ENCODE results near the gene ZNF471. TPM values are rescaled to one million over a fixed set of nuclear protein-coding genes. Genes with fewer than 3 reads are reported as not detected.

Gene ZNF471
- total RNA-seq, 1 donor from 2014 or later, result 7.6 TPM

GRCh38 chr19:56538254-56538760 lies 30.7 kb downstream of the ZNF471 start:
- no peaks in the 10 kb centered on the region for H3K36me3 ChIP-seq
- peak overlapping the region; percentile 94 for H3K27ac ChIP-seq
- H3K9me3 ChIP-seq, result peaks cover 82% of the 10 kb centered on the region
- no peaks in the 10 kb centered on the region for H3K27me3 ChIP-seq (ENCODE audit: low read depth)
- peaks cover 16% of the 10 kb centered on the region for H3K4me1 ChIP-seq
- TF ChIP-seq, protein P1, sequence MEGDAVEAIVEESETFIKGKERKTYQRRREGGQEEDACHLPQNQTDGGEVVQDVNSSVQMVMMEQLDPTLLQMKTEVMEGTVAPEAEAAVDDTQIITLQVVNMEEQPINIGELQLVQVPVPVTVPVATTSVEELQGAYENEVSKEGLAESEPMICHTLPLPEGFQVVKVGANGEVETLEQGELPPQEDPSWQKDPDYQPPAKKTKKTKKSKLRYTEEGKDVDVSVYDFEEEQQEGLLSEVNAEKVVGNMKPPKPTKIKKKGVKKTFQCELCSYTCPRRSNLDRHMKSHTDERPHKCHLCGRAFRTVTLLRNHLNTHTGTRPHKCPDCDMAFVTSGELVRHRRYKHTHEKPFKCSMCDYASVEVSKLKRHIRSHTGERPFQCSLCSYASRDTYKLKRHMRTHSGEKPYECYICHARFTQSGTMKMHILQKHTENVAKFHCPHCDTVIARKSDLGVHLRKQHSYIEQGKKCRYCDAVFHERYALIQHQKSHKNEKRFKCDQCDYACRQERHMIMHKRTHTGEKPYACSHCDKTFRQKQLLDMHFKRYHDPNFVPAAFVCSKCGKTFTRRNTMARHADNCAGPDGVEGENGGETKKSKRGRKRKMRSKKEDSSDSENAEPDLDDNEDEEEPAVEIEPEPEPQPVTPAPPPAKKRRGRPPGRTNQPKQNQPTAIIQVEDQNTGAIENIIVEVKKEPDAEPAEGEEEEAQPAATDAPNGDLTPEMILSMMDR (IDR thresholded peaks at IDR 0.05), result no peak
- peak overlapping the region; percentile 78 for H3K4me3 ChIP-seq
- DNase-seq (peak; percentile 92), ATAC-seq (peak; percentile 98 to 99)
- intact Hi-C loops (cut with DNase I), result no loop called here

DNA sequence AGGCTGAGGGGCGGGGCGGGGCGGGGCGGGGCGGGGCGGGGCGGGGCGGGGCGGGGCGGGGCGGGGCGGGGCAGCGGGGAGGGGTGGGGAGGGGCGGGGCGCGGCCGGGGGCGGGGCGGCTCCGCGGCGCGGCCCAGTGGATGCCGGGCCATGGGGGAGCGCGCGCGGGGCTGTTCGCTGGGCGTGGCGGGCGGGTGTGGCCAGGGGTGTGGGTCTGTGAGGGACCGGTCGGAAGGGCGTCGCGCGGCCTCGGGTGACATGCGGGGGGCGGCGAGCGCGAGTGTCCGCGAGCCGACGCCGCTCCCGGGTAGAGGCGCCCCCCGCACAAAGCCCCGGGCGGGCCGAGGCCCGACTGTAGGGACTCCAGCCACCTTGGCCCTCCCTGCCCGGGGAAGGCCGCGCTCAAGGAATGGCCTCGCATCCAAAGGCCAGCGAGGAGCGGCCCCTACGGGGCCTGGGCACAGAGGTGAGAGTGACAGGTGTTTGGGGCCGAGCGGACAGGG lies 31.2 kb downstream of the ZNF471 start, which contains the start of gene ZFP28:
Gene ZFP28 (plus strand): TSS at position 188 of the 503 bp plus-strand sequence. CDS start 71 bp downstream, at position 259.
- Histone ChIP-seq H3K36me3 (no peaks in the 10 kb centered on the region), H3K4me1 (peaks cover 16% of the 10 kb centered on the region), H3K4me3 (peak within 1 kb of the TSS; percentile 78), H3K27me3 (ENCODE audit: low read depth) (no peaks in the 10 kb centered on the region), H3K9me3 (peaks cover 82% of the 10 kb centered on the region), H3K27ac (peak within 1 kb of the TSS; percentile 94)
- intact Hi-C loops (cut with DNase I), result no loop called here
- TF ChIP-seq, protein P1 (IDR thresholded peaks at IDR 0.05), result no peak
- ATAC-seq (peak; percentile 87 to 92), DNase-seq (peak; percentile 87)

GRCh38 chr19:56543776-56544175 lies 36.1 kb downstream of the ZNF471 start:
- H3K27me3 ChIP-seq (ENCODE audit: low read depth), result no peaks in the 10 kb centered on the region
- H3K4me1 ChIP-seq, result peaks cover 12% of the 10 kb centered on the region
- no peak for ATAC-seq
- H3K27ac ChIP-seq, result no peak overlapping the region
- H3K4me3 ChIP-seq, result no peak overlapping the region
- TF ChIP-seq, protein P1 (IDR thresholded peaks at IDR 0.05), result no peak
- H3K9me3 ChIP-seq, result peaks cover 93% of the 10 kb centered on the region
- intact Hi-C loops (cut with DNase I), result no loop called here
- peaks cover 15% of the 10 kb centered on the region for H3K36me3 ChIP-seq
- no peak for DNase-seq

DNA sequence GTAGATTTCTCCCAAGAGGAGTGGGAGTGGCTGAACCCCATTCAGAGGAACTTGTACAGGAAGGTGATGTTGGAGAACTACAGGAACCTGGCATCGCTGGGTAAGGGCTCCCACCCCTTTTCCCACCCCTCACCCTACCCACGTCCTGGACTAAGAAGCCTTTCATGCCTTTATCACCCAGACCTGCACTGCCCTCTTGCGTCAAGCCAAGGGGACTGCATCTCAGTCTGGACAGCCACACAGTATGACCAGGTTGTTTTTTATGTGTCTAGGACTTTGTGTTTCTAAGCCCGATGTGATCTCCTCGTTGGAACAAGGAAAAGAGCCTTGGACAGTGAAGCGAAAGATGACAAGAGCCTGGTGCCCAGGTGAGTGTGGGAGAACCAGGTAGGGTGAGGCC lies 39.9 kb downstream of the ZNF471 start:
- Histone ChIP-seq H3K4me1 (no peaks in the 10 kb centered on the region), H3K27me3 (ENCODE audit: low read depth) (no peaks in the 10 kb centered on the region), H3K9me3 (peaks cover 100% of the 10 kb centered on the region), H3K4me3 (no peak overlapping the region), H3K27ac (no peak overlapping the region), H3K36me3 (peaks cover 43% of the 10 kb centered on the region)
- TF ChIP-seq, protein P1 (IDR thresholded peaks at IDR 0.05), result no peak
- intact Hi-C loops (cut with DNase I), result no loop called here
- ATAC-seq (no peak), DNase-seq (no peak)

DNA sequence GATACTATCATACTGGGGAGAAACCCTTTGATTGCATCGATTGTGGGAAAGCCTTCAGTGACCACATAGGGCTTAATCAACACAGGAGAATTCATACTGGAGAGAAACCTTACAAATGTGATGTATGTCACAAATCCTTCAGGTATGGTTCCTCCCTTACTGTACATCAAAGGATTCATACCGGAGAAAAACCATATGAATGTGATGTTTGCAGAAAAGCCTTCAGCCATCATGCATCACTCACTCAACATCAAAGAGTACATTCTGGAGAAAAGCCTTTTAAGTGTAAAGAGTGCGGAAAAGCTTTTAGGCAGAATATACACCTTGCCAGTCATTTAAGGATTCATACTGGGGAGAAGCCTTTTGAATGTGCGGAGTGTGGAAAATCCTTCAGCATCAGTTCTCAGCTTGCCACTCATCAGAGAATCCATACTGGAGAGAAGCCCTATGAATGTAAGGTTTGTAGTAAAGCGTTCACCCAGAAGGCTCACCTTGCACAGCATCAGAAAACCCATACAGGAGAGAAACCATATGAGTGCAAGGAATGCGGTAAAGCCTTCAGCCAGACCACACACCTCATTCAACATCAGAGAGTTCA lies 46.7 kb downstream of the ZNF471 start:
- intact Hi-C loops (cut with DNase I), result no loop called here
- Histone ChIP-seq H3K27ac (no peak overlapping the region), H3K4me1 (no peaks in the 10 kb centered on the region), H3K36me3 (peaks cover 33% of the 10 kb centered on the region), H3K9me3 (peaks cover 100% of the 10 kb centered on the region), H3K4me3 (no peak overlapping the region), H3K27me3 (ENCODE audit: low read depth) (no peaks in the 10 kb centered on the region)
- DNase-seq (no peak), ATAC-seq (no peak)
- TF ChIP-seq, protein P1 (IDR thresholded peaks at IDR 0.05), result no peak
